ENCODE results near the gene ZBTB44.

DNA sequence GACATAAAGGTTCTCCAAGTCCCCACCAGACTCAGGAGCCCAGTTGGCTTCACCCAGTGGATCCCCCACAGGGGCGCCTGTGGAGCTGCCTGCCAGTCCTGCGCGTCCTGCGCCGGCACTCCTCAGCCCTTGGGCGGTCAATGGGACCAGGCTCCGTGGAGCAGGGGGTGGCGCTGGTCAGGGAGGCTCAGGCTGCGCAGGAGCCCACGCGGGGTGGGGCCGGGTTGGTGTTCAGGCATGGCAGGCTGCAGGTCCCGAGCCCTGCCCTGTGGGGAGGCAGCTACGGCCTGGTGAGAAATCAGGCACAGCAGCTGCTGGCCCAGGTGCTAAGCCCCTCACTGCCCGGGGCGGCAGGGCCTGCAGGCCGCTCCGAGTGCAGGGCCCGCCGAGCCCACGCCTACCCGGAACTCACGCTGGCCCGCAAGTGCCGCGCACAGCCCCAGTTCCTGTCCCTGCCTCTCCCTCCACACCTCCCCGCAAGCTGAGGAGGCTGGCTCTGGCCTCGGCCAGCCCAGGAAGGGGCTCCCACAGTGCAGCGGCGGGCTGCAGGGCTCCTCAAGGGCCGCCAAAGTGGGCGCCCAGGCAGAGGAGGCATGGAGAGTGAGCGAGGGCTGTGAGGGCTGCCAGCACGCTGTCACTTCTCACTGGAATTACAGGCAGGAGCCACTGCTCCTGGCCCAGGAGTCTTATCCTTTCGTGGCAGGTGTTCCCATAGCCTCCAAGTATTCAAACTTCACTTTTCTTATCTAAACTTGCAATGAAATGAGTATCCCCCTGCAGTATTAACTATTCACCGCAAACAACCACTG, 22.8 kb upstream of the ZBTB44 start:
- TF ChIP-seq, protein P1, sequence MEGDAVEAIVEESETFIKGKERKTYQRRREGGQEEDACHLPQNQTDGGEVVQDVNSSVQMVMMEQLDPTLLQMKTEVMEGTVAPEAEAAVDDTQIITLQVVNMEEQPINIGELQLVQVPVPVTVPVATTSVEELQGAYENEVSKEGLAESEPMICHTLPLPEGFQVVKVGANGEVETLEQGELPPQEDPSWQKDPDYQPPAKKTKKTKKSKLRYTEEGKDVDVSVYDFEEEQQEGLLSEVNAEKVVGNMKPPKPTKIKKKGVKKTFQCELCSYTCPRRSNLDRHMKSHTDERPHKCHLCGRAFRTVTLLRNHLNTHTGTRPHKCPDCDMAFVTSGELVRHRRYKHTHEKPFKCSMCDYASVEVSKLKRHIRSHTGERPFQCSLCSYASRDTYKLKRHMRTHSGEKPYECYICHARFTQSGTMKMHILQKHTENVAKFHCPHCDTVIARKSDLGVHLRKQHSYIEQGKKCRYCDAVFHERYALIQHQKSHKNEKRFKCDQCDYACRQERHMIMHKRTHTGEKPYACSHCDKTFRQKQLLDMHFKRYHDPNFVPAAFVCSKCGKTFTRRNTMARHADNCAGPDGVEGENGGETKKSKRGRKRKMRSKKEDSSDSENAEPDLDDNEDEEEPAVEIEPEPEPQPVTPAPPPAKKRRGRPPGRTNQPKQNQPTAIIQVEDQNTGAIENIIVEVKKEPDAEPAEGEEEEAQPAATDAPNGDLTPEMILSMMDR (IDR thresholded peaks at IDR 0.05), result no peak
- TF ChIP-seq POLR2A (IDR thresholded peaks at IDR 0.05), result no peak

Data from body of pancreas (tissue), 4 donors.